ENCODE measurements around the gene STC2. TPM values are rescaled to one million over a fixed set of nuclear protein-coding genes. Genes with fewer than 3 reads are reported as not detected.

STC2 gene
- total RNA-seq, 4 donors from 2014 or later: 1.5 to 8.1 (median 2.0) TPM

GRCh38 chr5:173330338-173331206 lies 2.4 kb upstream of the STC2 start:
- H3K9me3 ChIP-seq: no peaks in the 10 kb centered on the region
- intact Hi-C loops (cut with DNase I; ENCODE audit: low total_unique reads): no loop called here
- H3K4me1 ChIP-seq: peaks cover 18 to 37% (median 34%) of the 10 kb centered on the region in 4 donors
- H3K36me3 ChIP-seq: no peaks in the 10 kb centered on the region
- no peak for TF ChIP-seq EP300 (IDR thresholded peaks at IDR 0.05; ENCODE audit: low read depth)
- TF ChIP-seq CTCF (IDR thresholded peaks at IDR 0.05): no peak
- TF ChIP-seq POLR2AphosphoS5 (IDR thresholded peaks at IDR 0.05): no peak
- no peak for TF ChIP-seq POLR2A (IDR thresholded peaks at IDR 0.05)
- H3K4me3 ChIP-seq: no peak overlapping the region
- no peak overlapping the region for H3K27ac ChIP-seq
- peaks cover 93% of the 10 kb centered on the region for H3K27me3 ChIP-seq
- in situ Hi-C loops (cut with MboI; ENCODE audit: low pct_ligation_motif_present in 1 of 4, low pct_unique_long_range_greater_than_20kb in 1 of 4, low sequenced_read_pairs in 3 of 4): no loop called here
- DNase-seq: no peak
- 77 to 79% methylated on average over 3 to 8 of the region's 8 CpGs for WGBS, 2 donors (ENCODE audit: low coverage in 1 of 2)

GRCh38 chr5:173329491-173330337 lies 1.5 kb upstream of the STC2 start:
- H3K4me1 ChIP-seq: peaks cover 18 to 38% (median 34%) of the 10 kb centered on the region in 4 donors
- peaks cover 93% of the 10 kb centered on the region for H3K27me3 ChIP-seq
- peak overlapping the region in 3 of 4 donors; percentile 7 to 48 (median 21) for H3K4me3 ChIP-seq
- TF ChIP-seq POLR2A (IDR thresholded peaks at IDR 0.05): no peak
- TF ChIP-seq EP300 (IDR thresholded peaks at IDR 0.05; ENCODE audit: low read depth): no peak
- no peak for TF ChIP-seq POLR2AphosphoS5 (IDR thresholded peaks at IDR 0.05)
- TF ChIP-seq CTCF (IDR thresholded peaks at IDR 0.05): no peak
- 0 to 9% methylated on average over 2 to 42 of the region's 77 CpGs for WGBS, 2 donors (ENCODE audit: low coverage in 1 of 2)
- no peak for DNase-seq
- intact Hi-C loops (cut with DNase I; ENCODE audit: low total_unique reads): no loop called here
- in situ Hi-C loops (cut with MboI; ENCODE audit: low pct_ligation_motif_present in 1 of 4, low pct_unique_long_range_greater_than_20kb in 1 of 4, low sequenced_read_pairs in 3 of 4): no loop called here
- no peaks in the 10 kb centered on the region for H3K36me3 ChIP-seq
- H3K9me3 ChIP-seq: no peaks in the 10 kb centered on the region
- no peak overlapping the region for H3K27ac ChIP-seq

- in situ Hi-C loops (cut with MboI; ENCODE audit: low pct_ligation_motif_present in 1 of 4, low pct_unique_long_range_greater_than_20kb in 1 of 4, low sequenced_read_pairs in 3 of 4): no loop called here
- DNase-seq: no peak
- Histone ChIP-seq H3K9me3 (no peaks in the 10 kb centered on the region), H3K4me3 (peak overlapping the region in 3 of 4 donors; percentile 19 to 48 (median 21)), H3K27ac (peak overlapping the region in 1 of 4 donors; percentile 13), H3K27me3 (peaks cover 89% of the 10 kb centered on the region), H3K36me3 (no peaks in the 10 kb centered on the region), H3K4me1 (peaks cover 24 to 45% (median 41%) of the 10 kb centered on the region in 4 donors)
- no peak for TF ChIP-seq POLR2A (IDR thresholded peaks at IDR 0.05)
- no peak for TF ChIP-seq EP300 (IDR thresholded peaks at IDR 0.05; ENCODE audit: low read depth)
- no peak for TF ChIP-seq CTCF (IDR thresholded peaks at IDR 0.05)
- TF ChIP-seq POLR2AphosphoS5 (IDR thresholded peaks at IDR 0.05): no peak
- 4% methylated on average over 29 of the region's 29 CpGs; no CpG with 5 or more reads in 1 of the 2 donors for WGBS, 2 donors (ENCODE audit: low coverage in 1 of 2)
- intact Hi-C loops (cut with DNase I; ENCODE audit: low total_unique reads): no loop called here
Observed at GRCh38 chr5:173328844-173329490, 753 bp upstream of the STC2 start.

Measured in transverse colon (tissue), 4 donors.